ENCODE measurements around the gene POPDC3. TPM values are rescaled to one million over a fixed set of nuclear protein-coding genes. Genes with fewer than 3 reads are reported as not detected.

POPDC3 gene
- polyA plus RNA-seq, 1 donor from 2014 or later = not detected

GRCh38 chr6:105210932-105211531, 31.2 kb upstream of the POPDC3 start:
- no peaks in the 10 kb centered on the region for H3K79me2 ChIP-seq (replicated peaks; ENCODE audit: insufficient read depth, low read length)
- H3K4me3 ChIP-seq (ENCODE audit: low read length) = no peak overlapping the region
- no peaks in the 10 kb centered on the region for H3K9me2 ChIP-seq (ENCODE audit: insufficient read depth, low read length)
- H3K27me3 ChIP-seq (ENCODE audit: insufficient read depth, low read depth, low read length) = no peaks in the 10 kb centered on the region
- H3F3A ChIP-seq (ENCODE audit: insufficient read depth, low read length, poor library complexity, severe bottlenecking) = no peaks in the 10 kb centered on the region
- no peaks in the 10 kb centered on the region for H3K9me3 ChIP-seq (ENCODE audit: low read length)
- H3K4me2 ChIP-seq (ENCODE audit: low read length) = no peak overlapping the region
- H4K20me1 ChIP-seq (ENCODE audit: insufficient read depth) = no peaks in the 10 kb centered on the region
- no peak overlapping the region for H2AFZ ChIP-seq (ENCODE audit: low read depth, low read length)
- H3K27ac ChIP-seq (ENCODE audit: low read length) = no peak overlapping the region
- H3K9ac ChIP-seq (ENCODE audit: low read length) = no peak overlapping the region
- H3K36me3 ChIP-seq (ENCODE audit: insufficient read depth, low read length) = no peaks in the 10 kb centered on the region
- TF ChIP-seq REST (IDR thresholded peaks at IDR 0.05; ENCODE audit: borderline replicate concordance) = no peak
- no peak for TF ChIP-seq EZH2 (IDR thresholded peaks at IDR 0.05; ENCODE audit: borderline replicate concordance, insufficient read depth, low read length, poor library complexity, severe bottlenecking)
- TF ChIP-seq CTCF (IDR thresholded peaks at IDR 0.05; ENCODE audit: poor library complexity, severe bottlenecking) = no peak
- peak; percentile 22 for TF ChIP-seq EP300 (conservative IDR thresholded peaks at IDR 0.05; ENCODE audit: poor library complexity, severe bottlenecking)
- no peak for TF ChIP-seq POLR2AphosphoS5 (IDR thresholded peaks at IDR 0.05)
- TF ChIP-seq MXI1 (conservative IDR thresholded peaks at IDR 0.05; ENCODE audit: poor library complexity, severe bottlenecking) = no peak
- no peak for TF ChIP-seq SMC3 (conservative IDR thresholded peaks at IDR 0.05; ENCODE audit: poor library complexity)
- TF ChIP-seq TAF1 (IDR thresholded peaks at IDR 0.05; ENCODE audit: low read depth) = no peak
- TF ChIP-seq RAD21 (conservative IDR thresholded peaks at IDR 0.05) = no peak

- Histone ChIP-seq H3K4me2 (ENCODE audit: low read length) (no peak overlapping the region), H3K27me3 (ENCODE audit: insufficient read depth, low read depth, low read length) (no peaks in the 10 kb centered on the region), H3K9me3 (ENCODE audit: low read length) (no peaks in the 10 kb centered on the region), H3K9ac (ENCODE audit: low read length) (no peak overlapping the region), H3K79me2 (replicated peaks; ENCODE audit: insufficient read depth, low read length) (no peaks in the 10 kb centered on the region), H3K4me3 (ENCODE audit: low read length) (no peak overlapping the region), H4K20me1 (ENCODE audit: insufficient read depth) (no peaks in the 10 kb centered on the region), H3K36me3 (ENCODE audit: insufficient read depth, low read length) (no peaks in the 10 kb centered on the region), H3K27ac (ENCODE audit: low read length) (no peak overlapping the region), H3F3A (ENCODE audit: insufficient read depth, low read length, poor library complexity, severe bottlenecking) (no peaks in the 10 kb centered on the region), H2AFZ (ENCODE audit: low read depth, low read length) (no peak overlapping the region), H3K9me2 (ENCODE audit: insufficient read depth, low read length) (no peaks in the 10 kb centered on the region)
- TF ChIP-seq MXI1 (conservative IDR thresholded peaks at IDR 0.05; ENCODE audit: poor library complexity, severe bottlenecking) (no peak), CTCF (IDR thresholded peaks at IDR 0.05; ENCODE audit: poor library complexity, severe bottlenecking) (no peak), POLR2AphosphoS5 (IDR thresholded peaks at IDR 0.05) (no peak), EZH2 (IDR thresholded peaks at IDR 0.05; ENCODE audit: borderline replicate concordance, insufficient read depth, low read length, poor library complexity, severe bottlenecking) (no peak), EP300 (conservative IDR thresholded peaks at IDR 0.05; ENCODE audit: poor library complexity, severe bottlenecking) (no peak), REST (IDR thresholded peaks at IDR 0.05; ENCODE audit: borderline replicate concordance) (no peak), TAF1 (IDR thresholded peaks at IDR 0.05; ENCODE audit: low read depth) (no peak), SMC3 (conservative IDR thresholded peaks at IDR 0.05; ENCODE audit: poor library complexity) (no peak)
These were observed 30.3 kb upstream of the POPDC3 start for GRCh38 chr6:105209950-105210706.
